Right lobe of liver (tissue), 6 donors: Measurements from ENCODE around the gene ZFP57. TPM values are rescaled to one million over a fixed set of nuclear protein-coding genes. Genes with fewer than 3 reads are reported as not detected.

Experiments
- ATAC-seq, 4 donors: fragments of 200-7000 bp; cut with Tn5 transposase; one replicate each; pipeline ENCODE4 v1.9.1; 2020; ENCODE audit warnings: mild to moderate bottlenecking in 4 of 4, moderate library complexity in 4 of 4
- DNase-seq, 3 donors: peaks; one replicate each; pipeline ENCODE4 v3.0.0-alpha.2; 2020
- H3K27ac ChIP-seq, 3 donors: fragments of 200-600 bp; one replicate each; pipeline ENCODE4 v1.8.0; 2022
- H3K27me3 ChIP-seq, 2 donors: fragments of 200-600 bp; one replicate each; pipeline ENCODE4 v1.8.0; 2022
- H3K36me3 ChIP-seq, 4 donors: fragments of 200-600 bp; sonication (generic) in 1 of 4; one replicate each; pipeline versions ENCODE4 v1.5.1 to v1.8.0; 2017 to 2022; ENCODE audit warnings: control low read depth in 1 of 4
- H3K4me1 ChIP-seq, 4 donors: fragments of 200-600 bp; sonication (generic) in 1 of 4; one replicate each; pipeline versions ENCODE4 v1.5.1 to v1.8.0; 2017 to 2022; ENCODE audit warnings: control low read depth in 1 of 4
- H3K4me3 ChIP-seq, 3 donors: fragments of 200-600 bp; one replicate each; pipeline ENCODE4 v1.8.0; 2022
- H3K9me3 ChIP-seq, 4 donors: fragments of 200-600 bp; sonication (generic) in 1 of 4; one replicate each; pipeline versions ENCODE4 v1.5.1 to v1.8.0; 2017 to 2022; ENCODE audit warnings: control low read depth in 1 of 4
- POLR2A ChIP-seq: fragments of 450-650 bp; IDR thresholded peaks from one replicate; pipeline ENCODE4 v1.6.1; 2017; ENCODE audit warnings: antibody characterized with exemption, mild to moderate bottlenecking
- WGBS: methylation state at CpG from one replicate; pipeline ENCODE4 v1.1.6; 2018; ENCODE audit warnings: low coverage, low lambda C conversion rate; ENCODE audit not compliant: insufficient coverage; ENCODE audit errors: missing lambda C conversion rate; 5-methylcytosine and 5-hydroxymethylcytosine counted together
- intact Hi-C, 2 donors: fragments of 100-400 bp; cut with DNase I; formaldehyde crosslinking; loops; one replicate each; pipeline versions ENCODE4 v1.11.2 to v1.14.1; 2022
- total RNA-seq, 6 experiments: library from RNA; depleted of rRNA in 2 of 6; stranded (reverse); fragments of >200 nt in 2 of 6; fragmentation: NEBNext Ultra II Directional in 3 of 6; extraction: Animal tissue kit (Norgen Biotek cat#: 25700) in 3 of 6; gene quantifications; one replicate each; pipeline versions ENCODE4 v1.1.0 to v1.2.4, GENCODE V29; 2016 to 2023
- TF ChIP-seq, protein P1 (sequence below), 4 donors: fragments of 200-600 bp in 3 of 4; fragments of 450-650 bp in 1 of 4; IDR thresholded peaks; one replicate each; pipeline versions ENCODE4 v1.5.1 to v1.8.0; 2016 to 2022; ENCODE audit warnings: antibody characterized with exemption in 4 of 4, mild to moderate bottlenecking in 2 of 4
- donor health status: DM: no; HTN: yes; CAD: no.
- donor health status: DM: no; HTN: no; CAD: no.
- donor health status: DM: no; HTN: no; CAD: no.
- donor health status: DM: no; HTN: yes; CAD: no.
- donor health status: DM: no; HTN: yes; CAD: no.

The ZFP57 gene
- total RNA-seq, 6 experiments from 2014 or later = 0.11 to 0.31 TPM; not detected in 4

DNA sequence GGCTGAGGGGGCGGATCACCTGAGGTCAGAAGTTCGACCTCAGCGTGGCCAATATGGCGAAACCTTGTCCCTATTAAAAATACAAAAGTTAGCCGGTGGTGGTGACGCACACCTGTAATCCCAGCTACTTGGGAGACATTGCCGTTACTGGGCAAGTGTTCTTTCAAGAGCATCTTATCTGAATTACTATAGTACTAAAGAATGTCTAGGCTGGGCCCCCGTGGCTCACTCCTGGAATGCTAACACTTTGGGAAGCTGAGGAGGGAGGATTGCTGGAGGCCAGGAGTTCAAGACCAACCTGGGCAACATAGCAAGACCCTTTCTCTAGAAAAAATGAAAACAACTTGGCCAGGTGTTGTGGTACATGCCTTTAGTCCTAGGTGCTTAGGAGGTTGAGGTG lies 859 bp upstream of the ZFP57 start:
- Histone ChIP-seq H3K27ac (no peak overlapping the region), H3K4me3 (no peak overlapping the region), H3K9me3 (no peaks in the 10 kb centered on the region), H3K27me3 (peaks cover 0 to 4% of the 10 kb centered on the region in 2 donors), H3K36me3 (no peaks in the 10 kb centered on the region), H3K4me1 (no peaks in the 10 kb centered on the region)
- intact Hi-C loops = no loop called here
- DNase-seq (no peak), ATAC-seq (no peak)
- WGBS = 57% methylated on average over 3 of the region's 8 CpGs
- TF ChIP-seq, protein P1, sequence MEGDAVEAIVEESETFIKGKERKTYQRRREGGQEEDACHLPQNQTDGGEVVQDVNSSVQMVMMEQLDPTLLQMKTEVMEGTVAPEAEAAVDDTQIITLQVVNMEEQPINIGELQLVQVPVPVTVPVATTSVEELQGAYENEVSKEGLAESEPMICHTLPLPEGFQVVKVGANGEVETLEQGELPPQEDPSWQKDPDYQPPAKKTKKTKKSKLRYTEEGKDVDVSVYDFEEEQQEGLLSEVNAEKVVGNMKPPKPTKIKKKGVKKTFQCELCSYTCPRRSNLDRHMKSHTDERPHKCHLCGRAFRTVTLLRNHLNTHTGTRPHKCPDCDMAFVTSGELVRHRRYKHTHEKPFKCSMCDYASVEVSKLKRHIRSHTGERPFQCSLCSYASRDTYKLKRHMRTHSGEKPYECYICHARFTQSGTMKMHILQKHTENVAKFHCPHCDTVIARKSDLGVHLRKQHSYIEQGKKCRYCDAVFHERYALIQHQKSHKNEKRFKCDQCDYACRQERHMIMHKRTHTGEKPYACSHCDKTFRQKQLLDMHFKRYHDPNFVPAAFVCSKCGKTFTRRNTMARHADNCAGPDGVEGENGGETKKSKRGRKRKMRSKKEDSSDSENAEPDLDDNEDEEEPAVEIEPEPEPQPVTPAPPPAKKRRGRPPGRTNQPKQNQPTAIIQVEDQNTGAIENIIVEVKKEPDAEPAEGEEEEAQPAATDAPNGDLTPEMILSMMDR (IDR thresholded peaks at IDR 0.05) = no peak
- TF ChIP-seq POLR2A = no peak

DNA sequence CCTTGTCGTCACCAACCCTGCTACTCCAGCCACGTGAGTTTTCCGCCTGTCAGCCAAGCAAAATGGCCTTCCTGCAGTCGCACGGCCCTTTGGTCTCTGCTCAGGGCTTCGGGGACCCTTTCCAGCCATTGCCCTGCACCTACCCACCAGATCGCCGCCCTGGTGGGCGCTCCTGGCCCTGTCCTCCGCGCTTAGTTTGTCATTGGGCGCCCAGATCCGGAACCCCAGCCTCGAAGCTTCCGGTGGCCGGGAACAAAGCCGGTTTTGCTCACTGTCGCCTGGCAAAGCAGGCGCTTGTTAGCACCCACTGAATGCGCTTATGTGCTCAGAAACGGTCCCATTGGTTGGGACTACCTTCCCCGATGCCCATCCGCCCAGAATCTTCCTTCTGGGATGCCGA lies 536 bp downstream of the ZFP57 start:
- DNase-seq = no peak
- TF ChIP-seq, protein P1 (IDR thresholded peaks at IDR 0.05) = no peak
- TF ChIP-seq POLR2A = no peak
- no peak for ATAC-seq
- Histone ChIP-seq H3K4me1 (no peaks in the 10 kb centered on the region), H3K9me3 (no peaks in the 10 kb centered on the region), H3K27ac (no peak overlapping the region), H3K36me3 (no peaks in the 10 kb centered on the region), H3K27me3 (peaks cover 0 to 4% of the 10 kb centered on the region in 2 donors), H3K4me3 (no peak overlapping the region)
- intact Hi-C loops = no loop called here
- WGBS = 36% methylated on average over 11 of the region's 24 CpGs

DNA sequence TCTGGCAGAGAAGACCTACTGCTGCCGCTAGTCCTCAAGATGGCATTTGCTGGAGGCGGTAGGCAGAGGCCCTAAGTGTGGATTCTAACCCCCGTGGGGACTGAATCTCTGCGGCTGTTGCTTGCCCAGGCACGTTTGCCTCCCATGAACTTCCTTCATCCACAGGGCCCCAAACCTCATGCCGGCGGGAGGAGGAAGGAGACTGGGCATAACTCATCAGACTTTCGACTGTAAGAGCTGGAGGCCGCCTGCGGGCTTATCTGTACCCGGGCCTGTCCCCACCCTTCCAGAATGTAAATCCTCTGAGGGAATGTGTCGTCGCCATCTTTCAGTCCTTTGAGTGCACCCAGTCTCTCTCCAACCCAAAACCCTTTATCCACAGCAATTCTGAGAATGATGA lies 990 bp downstream of the ZFP57 start:
- Histone ChIP-seq H3K27me3 (peaks cover 0 to 4% of the 10 kb centered on the region in 2 donors), H3K9me3 (no peaks in the 10 kb centered on the region), H3K4me1 (no peaks in the 10 kb centered on the region), H3K27ac (no peak overlapping the region), H3K4me3 (no peak overlapping the region), H3K36me3 (no peaks in the 10 kb centered on the region)
- DNase-seq = no peak
- TF ChIP-seq POLR2A = no peak
- TF ChIP-seq, protein P1 (IDR thresholded peaks at IDR 0.05) = no peak
- 74% methylated on average over 7 of the region's 13 CpGs for WGBS
- no peak for ATAC-seq
- intact Hi-C loops = no loop called here

DNA sequence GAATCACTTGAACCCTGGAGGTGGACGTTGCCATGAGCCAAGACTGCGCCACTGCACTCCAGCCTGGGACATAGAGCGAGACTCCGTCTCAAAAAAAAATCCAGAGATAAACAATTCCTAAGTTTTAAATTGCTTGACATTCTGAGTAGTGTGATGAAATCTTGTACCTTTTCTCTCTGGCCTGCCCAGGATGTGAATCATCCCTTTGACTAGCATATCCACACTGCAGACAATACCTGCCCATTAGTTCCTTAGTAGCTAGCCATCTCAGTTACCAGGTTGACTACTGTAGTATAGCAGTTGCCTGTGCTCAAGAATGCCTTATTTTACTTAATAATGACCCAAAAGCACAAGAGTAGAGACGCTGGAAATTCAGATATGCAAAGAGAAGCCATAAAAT lies 2.8 kb downstream of the ZFP57 start:
- Histone ChIP-seq H3K27me3 (peaks cover 0 to 4% of the 10 kb centered on the region in 2 donors), H3K9me3 (no peaks in the 10 kb centered on the region), H3K36me3 (no peaks in the 10 kb centered on the region), H3K4me1 (no peaks in the 10 kb centered on the region), H3K27ac (no peak overlapping the region), H3K4me3 (no peak overlapping the region)
- 74% methylated on average over 5 of the region's 5 CpGs for WGBS
- intact Hi-C loops = no loop called here
- DNase-seq = no peak
- ATAC-seq = no peak
- TF ChIP-seq POLR2A = no peak
- TF ChIP-seq, protein P1 (IDR thresholded peaks at IDR 0.05) = no peak
